Central memory CD4-positive, alpha-beta T cell (primary cell): ENCODE data around the gene IDH1.
"Not testable (repeated sequence)": the region's sequence is repeated elsewhere in the genome, so short reads cannot be mapped to it uniquely, and the experiment has no call there.

Experiments used
- DNase-seq: peaks from one replicate; pipeline ENCODE4 v3.0.0; 2022
- total RNA-seq, 3 experiments: gene quantifications; one replicate each; lab custom pipeline; 2026; lab: John Stamatoyannopoulos, UW

Gene IDH1
- total RNA-seq, result 11.8 to 30.4 (median 23.6) reads per million in 3 experiments

DNA sequence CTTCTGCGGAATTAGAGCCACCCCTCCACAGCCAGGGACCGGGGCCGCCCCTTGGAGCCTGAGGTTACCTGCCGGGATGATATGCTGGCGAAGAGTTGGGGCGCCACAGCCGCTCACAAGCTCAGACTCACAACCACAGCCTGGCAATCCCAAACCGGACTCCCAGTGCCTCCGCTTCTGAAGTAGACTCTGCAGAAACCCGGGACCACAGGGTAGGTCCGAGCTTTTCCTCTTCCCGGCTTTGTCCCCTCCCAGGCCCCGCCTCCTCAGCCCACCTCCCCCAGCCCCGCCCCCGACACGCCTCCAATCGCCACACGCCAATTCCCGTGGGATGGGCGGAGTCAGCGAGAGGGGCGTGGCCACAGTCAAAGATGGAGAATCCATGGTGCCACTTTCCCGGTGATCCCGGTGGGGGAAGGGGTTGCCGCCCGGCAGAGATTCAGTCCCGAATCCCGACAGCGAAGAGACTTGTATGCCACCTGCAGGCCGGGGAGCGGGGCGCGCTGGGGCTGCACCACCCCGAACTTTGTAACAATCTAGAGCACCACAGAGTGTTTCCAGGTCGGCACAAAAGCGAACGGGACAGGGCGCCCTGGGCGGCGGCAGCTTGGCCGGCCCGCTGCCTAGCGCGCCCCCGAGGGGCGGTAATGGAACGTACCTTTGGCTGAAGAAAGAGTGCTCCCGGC lies at the start of gene IDH1:
TSS of gene IDH1 (minus strand) at position 201 of the 686 bp plus-strand sequence. CDS start 3,520 bp downstream, outside the sequence.
- DNase-seq, result peak; percentile 86

DNA sequence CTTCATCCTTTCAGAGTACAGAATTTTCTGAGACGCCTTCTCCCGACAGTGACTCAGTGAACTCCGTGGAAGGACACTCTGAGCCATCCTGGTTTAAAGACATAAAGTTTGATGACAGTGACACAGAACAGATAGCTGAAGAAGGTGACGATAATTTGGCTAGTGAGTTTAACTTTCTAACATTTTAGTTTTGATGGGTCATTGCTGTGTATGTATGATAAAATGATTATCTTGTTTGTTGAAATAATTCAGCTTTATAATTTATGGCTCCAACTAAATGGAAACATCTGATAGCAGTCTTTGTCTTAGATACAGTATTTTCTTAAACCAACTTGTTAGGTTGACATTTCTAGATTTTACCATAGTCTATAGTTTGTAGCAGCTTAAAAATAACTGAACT lies 49.3 kb upstream of the IDH1 start:
- DNase-seq, result no peak

- DNase-seq, result no peak
Observed at GRCh38 chr2:208300847-208301618, 46.2 kb upstream of the IDH1 start.

GRCh38 chr2:208297961-208298360 lies 43.1 kb upstream of the IDH1 start:
- DNase-seq, result no peak

GRCh38 chr2:208296610-208297009 lies 41.7 kb upstream of the IDH1 start:
- no peak for DNase-seq

- DNase-seq, result no peak
Observed at GRCh38 chr2:208295834-208296233, 41.0 kb upstream of the IDH1 start.

DNA sequence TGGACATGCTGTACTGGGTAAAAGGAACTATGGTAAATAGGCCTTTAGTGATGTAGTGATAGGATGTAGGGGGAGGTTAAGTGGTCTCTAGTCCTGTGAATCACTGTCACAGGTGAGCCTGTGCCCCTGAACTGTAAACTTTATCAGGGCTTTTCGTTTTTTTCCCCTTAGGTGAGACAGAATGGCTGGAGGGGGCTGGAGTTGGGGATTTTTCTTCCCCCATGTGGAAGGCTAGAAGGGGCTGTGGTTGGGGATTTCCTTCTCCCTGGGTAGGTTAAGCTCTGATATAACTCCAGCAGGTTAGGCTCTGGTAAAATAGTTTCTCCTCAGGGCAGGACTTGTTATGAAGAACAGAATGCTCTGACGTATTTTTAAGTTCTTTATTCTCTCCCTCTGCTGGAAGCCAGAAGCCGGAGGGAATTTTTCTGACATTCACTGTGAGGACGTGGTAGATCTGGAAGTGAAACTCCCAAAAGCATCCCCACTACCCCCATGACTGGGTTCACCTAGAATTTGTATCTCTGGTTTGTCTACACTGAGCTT lies 39.7 kb upstream of the IDH1 start:
- DNase-seq, result no peak

- no peak for DNase-seq
Observed at GRCh38 chr2:208285853-208286252, 31.0 kb upstream of the IDH1 start.

- DNase-seq, result no peak
Observed at GRCh38 chr2:208280933-208281332, 26.1 kb upstream of the IDH1 start.

DNA sequence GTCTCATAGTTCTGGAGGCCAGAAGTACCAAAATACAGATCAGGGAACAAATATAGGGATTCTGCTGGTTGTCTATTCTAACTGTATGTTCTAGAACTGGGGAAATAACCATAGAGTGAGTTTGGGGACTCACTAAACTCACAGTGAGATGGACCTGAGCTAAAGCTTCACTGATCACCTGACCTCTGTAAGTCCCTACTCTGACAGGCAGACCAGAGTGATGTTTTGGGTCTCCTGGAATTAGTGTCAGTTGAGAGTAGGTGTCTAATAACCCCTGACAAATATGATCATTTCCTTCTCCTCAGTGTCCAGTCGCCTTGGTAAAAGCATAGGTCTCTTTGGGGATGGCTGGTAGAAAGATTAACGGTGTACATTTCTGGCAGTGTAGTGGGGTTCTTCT lies 25.4 kb upstream of the IDH1 start:
- no peak for DNase-seq

GRCh38 chr2:208279236-208279635 lies 24.4 kb upstream of the IDH1 start:
- DNase-seq, result no peak

DNA sequence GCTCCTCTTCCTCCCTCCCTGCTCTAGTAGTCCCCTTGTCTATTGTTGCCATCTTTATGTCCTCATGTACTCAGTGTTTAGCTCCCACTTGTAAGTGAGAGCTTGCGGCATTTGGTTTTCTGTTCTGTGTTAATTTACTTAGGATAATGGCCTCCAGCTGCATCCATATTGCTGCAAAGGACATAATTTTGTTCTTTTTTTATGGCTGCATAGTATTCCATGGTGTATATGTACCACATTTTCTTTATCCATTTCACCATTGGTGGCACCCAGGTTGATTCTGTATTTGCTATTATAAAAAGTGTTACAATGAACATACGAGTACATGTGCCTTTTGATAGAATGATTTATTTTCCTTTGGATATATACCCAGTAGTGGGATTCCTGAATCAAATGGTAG lies 23.7 kb upstream of the IDH1 start:
- DNase-seq, result no peak

DNA sequence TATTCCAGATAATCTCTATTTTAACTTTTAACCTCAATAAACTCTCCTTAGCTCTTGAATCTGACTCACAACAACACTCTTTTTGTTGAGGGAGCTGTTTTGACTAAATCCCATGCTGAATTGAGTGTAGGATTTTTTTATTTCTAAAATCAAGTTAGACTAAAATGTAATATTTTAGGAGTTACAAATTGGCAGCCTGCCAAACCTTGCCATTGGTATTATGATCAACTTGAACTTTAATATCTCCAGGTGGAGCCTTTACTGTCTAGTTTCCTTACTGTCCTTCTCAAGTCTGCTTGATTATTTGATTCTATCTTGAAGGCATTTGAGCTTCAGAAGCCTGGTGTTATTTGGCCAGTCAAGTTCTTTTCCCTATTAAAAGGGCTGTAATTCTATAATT lies 19.9 kb upstream of the IDH1 start:
- DNase-seq, result no peak

GRCh38 chr2:208269091-208269490 lies 14.2 kb upstream of the IDH1 start:
- no peak for DNase-seq

- no peak for DNase-seq
Observed at GRCh38 chr2:208268156-208268952, 13.5 kb upstream of the IDH1 start.

- not testable (repeated sequence) for DNase-seq
Observed at GRCh38 chr2:208267526-208267925, 12.7 kb upstream of the IDH1 start.

DNA sequence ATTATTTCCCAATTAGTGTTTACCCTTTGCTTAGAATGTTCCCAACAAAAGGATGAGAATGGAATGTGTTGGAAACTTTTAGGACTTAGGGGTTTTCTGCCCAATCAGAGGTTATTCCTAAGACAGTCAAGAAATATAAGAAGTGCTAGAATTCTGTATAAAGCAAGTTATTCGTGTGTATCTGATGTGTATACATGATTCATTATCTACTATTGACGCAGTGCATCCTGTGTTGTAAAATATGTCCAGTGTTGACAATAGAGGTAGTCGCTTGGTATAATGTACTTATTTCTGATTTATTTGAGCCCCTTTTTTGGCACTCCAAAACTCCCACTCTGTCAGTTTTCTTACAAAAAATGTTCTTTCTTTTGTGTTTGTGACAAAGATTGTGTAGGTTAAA lies 12.1 kb upstream of the IDH1 start:
- no peak for DNase-seq

DNA sequence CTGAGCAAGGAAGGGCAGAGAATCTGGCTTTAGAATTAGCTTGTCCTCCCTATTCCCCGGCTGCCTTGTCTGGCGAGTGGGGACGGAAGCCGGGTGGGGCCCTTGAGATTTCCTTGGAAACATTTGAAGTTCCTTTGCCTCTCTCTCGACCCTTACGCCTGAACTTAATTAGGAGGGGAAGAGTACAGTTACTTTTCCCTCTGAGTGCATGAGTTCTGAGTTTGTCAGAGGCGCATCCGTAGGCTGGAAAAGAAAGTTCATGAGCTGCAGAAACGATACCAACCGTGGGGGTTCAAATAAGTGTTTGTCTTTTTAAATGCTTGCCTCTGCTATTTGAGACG lies 11.7 kb upstream of the IDH1 start:
- no peak for DNase-seq

DNA sequence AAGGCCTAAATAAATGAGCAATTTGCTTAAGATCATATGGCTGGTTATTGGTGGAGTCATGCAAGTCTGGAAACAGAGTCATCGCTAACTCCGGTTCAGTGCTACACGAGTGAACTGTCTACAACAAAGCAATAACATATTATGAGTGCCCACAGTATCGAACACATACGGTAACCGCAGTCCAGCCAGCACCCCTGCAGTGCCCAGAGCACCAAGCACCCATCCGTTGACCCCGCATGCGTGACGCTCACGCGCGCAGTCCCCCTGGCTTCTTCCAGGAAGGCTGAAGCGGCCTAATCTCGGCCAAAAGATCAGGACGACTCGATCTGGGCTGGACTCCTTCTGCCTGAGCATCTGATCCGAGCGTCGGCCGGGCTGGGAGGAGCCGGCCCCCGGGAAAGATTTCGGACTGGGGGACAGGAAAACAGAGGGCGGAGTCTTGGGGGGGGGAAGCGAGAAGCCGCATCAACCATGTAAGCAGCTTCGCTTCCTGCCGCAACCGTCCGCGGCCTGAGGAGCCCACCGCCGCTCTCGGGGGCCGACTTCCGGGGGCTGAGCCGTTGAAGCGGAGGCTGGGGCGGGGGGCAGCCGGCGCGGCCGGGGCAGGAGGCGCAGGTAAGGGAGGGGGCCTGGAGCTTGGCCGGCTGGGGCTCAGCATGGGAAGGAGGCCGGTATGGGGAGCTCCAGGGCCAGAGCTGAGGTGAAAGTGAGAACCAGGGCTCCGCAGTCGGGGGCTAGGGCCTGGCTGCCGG lies 11.1 kb upstream of the IDH1 start, which contains the start of gene PIKFYVE:
TSS of gene PIKFYVE (plus strand) at position 455 of the 752 bp plus-strand sequence. CDS start 5,265 bp downstream, outside the sequence.
- DNase-seq, result peak; percentile 87

DNA sequence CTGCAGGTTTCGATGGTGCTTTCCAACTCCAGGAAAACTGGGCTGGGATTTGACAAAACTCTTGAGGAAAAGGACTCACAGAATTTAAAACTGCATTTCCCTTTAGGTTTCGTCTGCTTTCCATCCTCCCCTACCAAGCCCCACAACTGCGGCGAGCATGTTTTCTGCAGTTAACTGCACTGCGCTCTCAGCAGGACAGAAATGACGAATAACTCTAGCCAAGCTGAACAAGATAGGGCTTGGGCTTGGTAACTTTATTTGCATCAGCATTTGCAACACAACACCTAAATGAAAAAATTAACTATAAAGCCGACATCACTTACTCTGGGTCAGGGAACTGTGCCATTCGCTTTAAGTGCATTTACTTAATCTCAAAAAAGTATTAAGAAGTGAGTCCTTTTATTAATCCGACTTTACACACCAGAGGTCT lies 10.5 kb upstream of the IDH1 start:
- DNase-seq, result peak; percentile 58

- not testable (repeated sequence) for DNase-seq
Observed at GRCh38 chr2:208256849-208257813, 2.3 kb upstream of the IDH1 start.
